Ovary (tissue), 9 donors: ENCODE measurements around the gene MAGI1. TPM values are rescaled to one million over a fixed set of nuclear protein-coding genes. Genes with fewer than 3 reads are reported as not detected.

Experiments used
- DNase-seq, 5 donors: peaks; one replicate each; pipeline ENCODE4 v3.0.0-alpha.2; 2019 to 2020
- H3K27ac ChIP-seq, 2 donors: fragments of 200-600 bp; one replicate each; pipeline versions ENCODE4 v1.5.1 to v1.8.0; 2019 to 2022
- H3K27me3 ChIP-seq: fragments of 200-600 bp; one replicate; pipeline ENCODE4 v1.8.0; 2022
- H3K36me3 ChIP-seq: fragments of 200-600 bp; sonication (generic); one replicate; pipeline ENCODE4 v1.5.1; 2019
- H3K4me1 ChIP-seq: one replicate; pipeline ENCODE4 v1.8.1; 2013; ENCODE audit warnings: mild to moderate bottlenecking, moderate library complexity; ENCODE audit not compliant: insufficient read depth
- H3K4me3 ChIP-seq: fragments of 200-600 bp; sonication (generic); one replicate; pipeline ENCODE4 v1.5.1; 2017
- H3K9me3 ChIP-seq, 2 donors: fragments of 200-600 bp in 1 of 2; sonication (generic) in 1 of 2; one replicate each; pipeline versions ENCODE4 v1.5.1 to v1.8.1; 2013 to 2019; ENCODE audit warnings: mild to moderate bottlenecking in 1 of 2, moderate library complexity in 1 of 2
- EP300 ChIP-seq: sonication (generic); formaldehyde crosslinking; IDR thresholded peaks from one replicate; pipeline ENCODE4 v1.6.1; 2017; ENCODE audit warnings: antibody characterized with exemption
- POLR2A ChIP-seq: fragments of 450-650 bp; IDR thresholded peaks from one replicate; pipeline ENCODE4 v1.6.1; 2017; ENCODE audit warnings: antibody characterized with exemption, mild to moderate bottlenecking, moderate library complexity
- WGBS, 3 donors: extraction: QIAGEN DNeasy Blood & Tissue Kit in 1 of 3; methylation state at CpG; one replicate each; pipeline versions ENCODE4 v1.1.5 to v1.1.7; 2013 to 2017; 5-methylcytosine and 5-hydroxymethylcytosine counted together
- intact Hi-C, 4 donors: fragments of 100-400 bp; cut with DNase I; formaldehyde crosslinking; loops; one replicate each; pipeline versions ENCODE4 v1.11.0 to v1.15.1; 2022 to 2023
- polyA plus RNA-seq, 2 donors: library from polyadenylated mRNA; stranded (reverse); fragments of 200-250 nt in 1 of 2; fragments of 350-450 nt in 1 of 2; fragmentation: Illumina TruSeq in 1 of 2; extraction: RNeasy Lipid Tissue Mini Kit (QIAGEN cat#74804) in 1 of 2; gene quantifications; one replicate each; pipeline ENCODE4 v1.2.3, GENCODE V29; 2013 to 2014
- total RNA-seq, 7 donors: library from RNA; depleted of rRNA in 2 of 7; stranded (reverse); fragments of >200 nt in 2 of 7; fragmentation: NEBNext Ultra II Directional in 3 of 7; extraction: Animal tissue kit (Norgen Biotek cat#: 25700) in 3 of 7; gene quantifications; one replicate each; pipeline versions ENCODE4 v1.1.0 to v1.2.4, GENCODE V29; 2016 to 2023
- TF ChIP-seq, protein P1 (sequence below), 3 donors: fragments of 450-650 bp in 2 of 3; fragments of 200-600 bp in 1 of 3; IDR thresholded peaks; one replicate each; pipeline versions ENCODE4 v1.5.1 to v1.8.0; 2016 to 2022; ENCODE audit warnings: antibody characterized with exemption in 3 of 3, mild to moderate bottlenecking in 1 of 3
- donor health status: DM: no; HTN: no; CAD: no; lungs with moderate emphysema.
- donor health status: DM: no; HTN: no; CAD: no.
- donor health status: Bipolar disorder and iron deficiency.
- donor health status: DM: yes; HTN: yes; CAD: no.
- donor health status: DM: no; HTN: no; CAD: no.
- donor health status: DM: yes; HTN: yes; CAD: no.

The MAGI1 gene
- total and polyA plus RNA-seq, 9 donors = 5.5 to 35.7 (median 8.7) TPM

DNA sequence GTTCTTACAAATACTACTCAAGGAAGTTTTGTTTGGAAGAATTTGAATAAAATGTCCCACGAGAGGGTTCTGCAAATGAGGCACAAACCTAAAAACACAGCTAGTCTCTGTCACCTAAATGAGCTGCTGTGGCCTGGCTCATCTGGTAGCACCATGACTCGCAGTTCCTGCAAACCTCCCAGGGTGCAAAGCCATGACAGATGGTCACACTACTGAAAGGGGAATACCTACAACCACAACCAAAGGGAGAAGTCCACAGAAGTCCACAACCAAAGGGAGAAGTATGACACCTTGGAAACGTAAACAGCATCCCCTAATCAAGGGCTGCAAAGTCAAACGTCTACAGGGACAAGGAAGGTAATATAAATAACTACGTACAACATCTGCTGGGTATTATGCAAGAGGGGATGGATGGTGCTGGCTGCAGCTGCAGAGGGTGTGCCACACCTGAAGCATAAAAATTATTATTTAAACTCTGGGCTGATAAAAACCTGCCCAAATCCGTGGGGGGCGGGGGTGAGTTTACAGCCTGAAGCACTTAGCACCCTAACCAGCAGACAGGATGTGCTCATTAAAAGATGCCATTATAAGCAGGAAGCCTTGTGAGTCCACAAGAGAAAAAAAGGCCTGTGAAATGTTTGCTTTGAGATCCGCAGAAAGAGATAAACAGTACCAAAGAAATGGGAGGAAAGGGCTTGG is 184.0 kb downstream of the MAGI1 start:
- Histone ChIP-seq H3K4me3 (no peak overlapping the region), H3K27me3 (no peaks in the 10 kb centered on the region), H3K27ac (no peak overlapping the region), H3K36me3 (no peaks in the 10 kb centered on the region), H3K9me3 (no peaks in the 10 kb centered on the region), H3K4me1 (no peaks in the 10 kb centered on the region)
- intact Hi-C loops = no loop called here
- WGBS, 3 donors = 61 to 66% (median 64%) methylated on average over 8 of the region's 8 CpGs
- TF ChIP-seq POLR2A (no peak), EP300 (no peak)
- TF ChIP-seq, protein P1, sequence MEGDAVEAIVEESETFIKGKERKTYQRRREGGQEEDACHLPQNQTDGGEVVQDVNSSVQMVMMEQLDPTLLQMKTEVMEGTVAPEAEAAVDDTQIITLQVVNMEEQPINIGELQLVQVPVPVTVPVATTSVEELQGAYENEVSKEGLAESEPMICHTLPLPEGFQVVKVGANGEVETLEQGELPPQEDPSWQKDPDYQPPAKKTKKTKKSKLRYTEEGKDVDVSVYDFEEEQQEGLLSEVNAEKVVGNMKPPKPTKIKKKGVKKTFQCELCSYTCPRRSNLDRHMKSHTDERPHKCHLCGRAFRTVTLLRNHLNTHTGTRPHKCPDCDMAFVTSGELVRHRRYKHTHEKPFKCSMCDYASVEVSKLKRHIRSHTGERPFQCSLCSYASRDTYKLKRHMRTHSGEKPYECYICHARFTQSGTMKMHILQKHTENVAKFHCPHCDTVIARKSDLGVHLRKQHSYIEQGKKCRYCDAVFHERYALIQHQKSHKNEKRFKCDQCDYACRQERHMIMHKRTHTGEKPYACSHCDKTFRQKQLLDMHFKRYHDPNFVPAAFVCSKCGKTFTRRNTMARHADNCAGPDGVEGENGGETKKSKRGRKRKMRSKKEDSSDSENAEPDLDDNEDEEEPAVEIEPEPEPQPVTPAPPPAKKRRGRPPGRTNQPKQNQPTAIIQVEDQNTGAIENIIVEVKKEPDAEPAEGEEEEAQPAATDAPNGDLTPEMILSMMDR (IDR thresholded peaks at IDR 0.05) = no peak
- DNase-seq = no peak

DNA sequence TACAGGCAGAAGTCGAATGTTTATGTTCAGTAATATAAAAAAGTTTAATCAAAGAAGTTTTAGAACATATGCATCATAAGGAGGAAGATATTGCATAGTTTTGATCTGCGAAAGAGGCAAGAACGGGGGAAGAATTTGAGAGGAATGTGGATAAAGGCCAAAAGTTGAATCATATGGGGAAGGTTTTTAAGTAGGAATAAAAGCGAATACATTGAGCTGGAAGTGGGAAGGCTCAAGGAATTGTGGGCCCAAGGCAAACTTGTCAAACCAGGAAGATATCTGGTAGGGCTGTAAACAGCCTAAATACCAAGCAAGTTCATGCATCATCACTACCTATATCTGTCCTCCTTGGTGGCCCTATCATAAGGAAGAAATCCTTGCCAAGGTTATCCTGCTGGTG is 186.9 kb downstream of the MAGI1 start:
- TF ChIP-seq, protein P1 (IDR thresholded peaks at IDR 0.05) = no peak
- TF ChIP-seq POLR2A = no peak
- no peak for TF ChIP-seq EP300
- no peaks in the 10 kb centered on the region for H3K36me3 ChIP-seq
- no peak overlapping the region for H3K27ac ChIP-seq
- H3K9me3 ChIP-seq = no peaks in the 10 kb centered on the region
- intact Hi-C loops = no loop called here
- no peak for DNase-seq
- H3K4me1 ChIP-seq = no peaks in the 10 kb centered on the region
- no peak overlapping the region for H3K4me3 ChIP-seq
- 69 to 83% (median 72%) methylated on average over 4 of the region's 4 CpGs for WGBS, 3 donors
- no peaks in the 10 kb centered on the region for H3K27me3 ChIP-seq

DNA sequence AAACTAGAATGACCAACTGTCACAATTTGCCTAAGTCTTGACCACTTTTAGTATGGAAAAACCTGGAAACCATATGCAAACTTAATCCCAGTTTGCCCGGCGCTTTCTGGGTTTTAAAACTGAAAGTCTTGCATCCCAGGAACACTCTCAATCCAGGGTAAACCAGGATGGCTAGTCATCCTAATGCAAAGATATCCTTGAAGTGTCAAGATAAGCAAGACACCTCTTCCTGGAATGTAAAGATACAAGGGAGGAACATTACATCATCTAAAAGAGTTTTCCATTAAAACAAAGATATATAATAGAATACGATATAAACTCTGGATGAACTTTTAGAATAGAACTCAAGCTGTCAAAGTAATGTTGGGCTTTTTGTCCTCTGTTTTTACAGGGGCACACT is 188.5 kb downstream of the MAGI1 start:
- no peaks in the 10 kb centered on the region for H3K9me3 ChIP-seq
- intact Hi-C loops = no loop called here
- no peaks in the 10 kb centered on the region for H3K36me3 ChIP-seq
- H3K4me1 ChIP-seq = peaks cover 3% of the 10 kb centered on the region
- no peak overlapping the region for H3K4me3 ChIP-seq
- H3K27me3 ChIP-seq = no peaks in the 10 kb centered on the region
- DNase-seq = no peak
- H3K27ac ChIP-seq = no peak overlapping the region
- 76 to 87% (median 82%) methylated on average over 3 of the region's 3 CpGs for WGBS, 3 donors
- TF ChIP-seq, protein P1 (IDR thresholded peaks at IDR 0.05) = no peak
- no peak for TF ChIP-seq POLR2A
- TF ChIP-seq EP300 = no peak

DNA sequence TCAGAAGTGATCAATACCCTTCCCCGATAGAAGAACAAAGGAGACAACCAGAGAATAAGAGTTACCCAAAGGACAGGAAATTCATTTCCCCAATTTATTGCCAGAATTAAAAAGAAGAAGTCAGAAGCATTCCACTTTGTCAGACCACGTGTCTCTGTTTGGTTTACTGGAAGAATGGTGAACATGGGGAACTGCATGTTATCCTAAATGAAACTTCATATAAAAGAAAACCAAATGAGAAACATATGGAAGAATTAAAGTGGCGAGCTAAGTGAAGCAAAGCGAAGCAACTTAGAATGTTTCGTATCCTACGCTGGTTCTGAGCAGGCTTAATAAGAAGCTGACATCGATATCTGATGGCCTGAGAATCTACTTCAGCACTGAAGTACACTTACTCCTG is 190.7 kb downstream of the MAGI1 start:
- TF ChIP-seq, protein P1 (IDR thresholded peaks at IDR 0.05) = no peak
- TF ChIP-seq EP300 (no peak), POLR2A (no peak)
- Histone ChIP-seq H3K36me3 (no peaks in the 10 kb centered on the region), H3K4me3 (no peak overlapping the region), H3K4me1 (peaks cover 3% of the 10 kb centered on the region), H3K9me3 (no peaks in the 10 kb centered on the region), H3K27me3 (no peaks in the 10 kb centered on the region), H3K27ac (no peak overlapping the region)
- DNase-seq = no peak
- 91 to 94% (median 92%) methylated on average over 7 of the region's 7 CpGs for WGBS, 3 donors
- intact Hi-C loops = no loop called here
